Eye (tissue), 1 donor: ENCODE measurements around the gene ME1.

ENCODE experiments used
- DNase-seq: peaks from one replicate; pipeline ENCODE4 v3.0.0-alpha.2; 2015

The ME1 gene

GRCh38 chr6:83185096-83185495, 245.8 kb downstream of the ME1 start:
- DNase-seq, result no peak

DNA sequence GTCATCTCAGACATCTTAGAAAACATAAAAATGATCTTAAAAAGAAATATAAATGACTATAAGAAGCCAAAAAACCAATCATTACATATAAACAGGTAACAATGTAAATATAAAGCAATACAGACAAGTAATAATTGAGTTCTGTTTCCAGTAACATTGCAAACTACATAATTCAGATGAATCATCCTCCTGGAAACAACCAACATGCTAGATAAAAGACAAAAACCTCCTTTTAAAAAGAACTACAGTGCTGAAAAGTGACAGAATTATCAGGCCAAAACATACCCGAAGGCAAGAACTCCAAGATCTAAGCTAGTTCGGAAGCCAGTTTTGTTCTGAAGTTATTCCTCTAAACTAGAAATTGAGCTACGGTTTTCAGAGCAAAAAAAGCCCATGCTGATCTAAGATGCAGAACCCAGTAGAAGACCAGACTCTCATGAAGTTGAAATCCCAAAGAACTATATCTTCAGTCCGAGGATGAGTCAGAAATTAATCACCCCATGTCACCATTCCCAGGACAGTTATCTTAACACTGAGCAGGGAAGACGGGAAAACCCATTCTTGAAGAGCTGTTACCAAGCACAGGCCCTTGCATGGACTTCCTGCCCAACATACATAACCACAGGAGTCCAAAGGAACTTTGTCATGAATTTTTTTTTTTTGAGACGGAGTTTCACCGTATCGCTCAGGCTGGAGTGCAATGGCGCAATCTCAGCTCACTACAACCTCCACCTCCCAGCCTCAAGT, 247.6 kb downstream of the ME1 start:
- no peak for DNase-seq

GRCh38 chr6:83182114-83182513, 248.7 kb downstream of the ME1 start:
- DNase-seq, result no peak

DNA sequence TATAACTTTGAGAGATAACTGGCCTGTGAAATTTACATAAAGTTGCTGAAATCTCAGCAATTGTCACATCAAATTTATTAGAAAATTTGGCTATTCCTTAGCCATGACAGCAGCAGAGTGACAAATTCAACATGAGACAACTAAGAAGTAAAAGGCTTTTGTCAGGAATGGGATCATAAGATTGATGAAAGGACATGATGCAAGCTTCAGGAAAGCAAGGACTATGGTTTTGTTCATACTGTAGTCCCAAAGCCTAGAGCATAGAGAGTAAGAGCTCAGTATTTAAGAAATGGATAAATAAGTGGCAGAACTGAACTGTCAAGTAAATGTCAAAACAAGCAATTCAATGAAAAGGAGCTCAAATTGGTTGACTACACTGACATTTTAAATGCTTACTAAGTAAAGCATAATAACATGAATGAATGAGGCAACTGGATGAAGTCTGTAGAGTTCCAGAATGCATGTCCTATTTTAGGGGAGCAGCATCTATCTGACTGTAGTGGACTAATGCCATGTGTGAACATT, 250.4 kb downstream of the ME1 start:
- DNase-seq, result no peak

DNA sequence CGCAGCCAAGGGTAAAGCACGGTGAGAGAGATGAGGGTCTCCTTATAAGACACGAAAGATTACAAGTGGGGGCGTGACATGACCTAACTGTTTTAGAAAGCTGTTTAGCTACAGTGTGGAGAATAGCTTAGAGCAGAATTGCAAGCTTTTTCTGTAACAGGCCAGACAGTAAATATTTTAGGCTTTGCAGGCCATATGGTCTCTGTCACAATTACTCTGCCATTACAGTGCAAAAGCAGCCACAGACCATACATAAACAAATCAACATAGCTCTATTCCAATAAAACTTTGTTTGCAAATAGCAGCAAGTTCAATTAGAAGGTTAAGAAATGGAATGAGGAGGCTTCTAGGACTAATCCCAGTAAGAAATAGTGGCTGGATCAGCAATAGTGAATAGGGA, 254.6 kb downstream of the ME1 start:
- DNase-seq, result no peak

DNA sequence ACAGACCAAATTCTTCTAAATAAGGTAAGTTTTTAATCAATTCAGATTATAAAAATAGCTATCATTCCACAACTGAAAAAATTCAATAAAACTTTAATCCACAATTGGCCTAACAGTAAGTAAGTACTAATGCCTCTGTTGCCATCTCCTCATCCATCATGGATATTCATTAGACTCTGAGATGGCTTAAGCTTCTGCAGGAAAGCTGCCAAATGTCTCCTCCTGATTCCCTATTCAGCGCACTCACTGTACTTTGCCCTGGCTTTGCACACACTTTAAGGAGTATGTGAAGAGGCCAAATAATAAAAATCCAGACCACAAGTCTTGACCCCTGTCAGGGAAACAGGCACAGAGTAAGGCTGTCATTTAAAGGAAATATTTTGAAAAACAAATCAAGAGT, 261.3 kb downstream of the ME1 start:
- no peak for DNase-seq

GRCh38 chr6:83169106-83169505, 261.7 kb downstream of the ME1 start:
- no peak for DNase-seq

DNA sequence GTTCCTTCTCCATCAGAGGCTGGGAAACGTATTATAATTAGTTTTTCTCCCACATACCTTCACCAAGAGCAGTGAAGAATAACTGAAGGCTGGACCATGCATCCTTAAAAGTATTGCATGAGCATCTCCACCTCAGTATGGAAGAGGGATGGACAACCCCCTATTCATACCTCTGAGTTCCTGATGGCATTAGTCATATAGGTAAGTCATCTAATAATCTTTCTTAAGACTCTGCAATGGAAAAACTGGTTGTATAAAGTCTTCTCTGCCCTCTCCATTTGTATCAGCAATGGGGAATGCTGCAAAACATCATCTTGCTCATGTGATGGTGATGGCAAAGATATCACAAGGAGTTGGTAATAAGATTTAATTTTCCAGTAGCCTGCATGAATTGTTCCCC, 262.3 kb downstream of the ME1 start:
- no peak for DNase-seq

GRCh38 chr6:83167726-83168278, 263.0 kb downstream of the ME1 start:
- DNase-seq, result no peak
